ENCODE data around the gene FAM114A1. TPM values are rescaled to one million over a fixed set of nuclear protein-coding genes. Genes with fewer than 3 reads are reported as not detected.
"Not testable (repeated sequence)": the region's sequence is repeated elsewhere in the genome, so short reads cannot be mapped to it uniquely, and the experiment has no call there.

FAM114A1 gene
- total and polyA plus RNA-seq, 2 experiments from 2014 or later, result 13.0 to 14.5 TPM

DNA sequence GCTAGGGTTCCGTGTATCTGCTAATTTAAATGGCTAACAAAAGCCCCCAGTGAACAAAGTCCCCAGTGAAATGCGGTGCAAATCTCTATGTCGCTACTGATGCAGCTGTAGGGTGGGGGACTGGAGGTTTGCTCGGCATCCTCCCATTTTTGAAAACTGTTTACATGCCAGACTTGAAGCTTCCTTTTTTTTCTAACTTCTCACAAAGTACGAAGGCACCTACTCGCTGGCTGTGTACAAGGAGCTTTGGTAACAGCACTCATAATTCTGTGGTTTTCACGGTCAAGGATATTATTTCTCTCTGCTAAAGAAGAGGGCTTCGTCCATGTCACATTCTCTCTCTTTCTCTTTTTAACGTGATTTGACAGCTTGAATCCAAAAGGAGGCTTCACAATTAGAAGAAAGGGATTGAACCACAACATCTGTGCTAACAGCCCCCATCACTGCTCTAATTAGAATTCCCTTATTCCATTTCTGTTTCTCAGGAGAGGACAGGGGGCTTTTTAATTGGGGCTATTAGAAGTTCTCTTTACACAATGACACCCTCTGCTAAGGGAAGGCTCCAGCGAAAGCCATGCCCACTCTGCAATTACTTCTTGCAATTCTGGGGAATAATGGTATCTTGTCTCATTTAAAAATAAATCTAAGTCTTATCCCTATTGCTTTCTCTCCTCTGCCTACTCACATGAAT lies 117.9 kb downstream of the FAM114A1 start (continued):
- TF ChIP-seq, protein P1, sequence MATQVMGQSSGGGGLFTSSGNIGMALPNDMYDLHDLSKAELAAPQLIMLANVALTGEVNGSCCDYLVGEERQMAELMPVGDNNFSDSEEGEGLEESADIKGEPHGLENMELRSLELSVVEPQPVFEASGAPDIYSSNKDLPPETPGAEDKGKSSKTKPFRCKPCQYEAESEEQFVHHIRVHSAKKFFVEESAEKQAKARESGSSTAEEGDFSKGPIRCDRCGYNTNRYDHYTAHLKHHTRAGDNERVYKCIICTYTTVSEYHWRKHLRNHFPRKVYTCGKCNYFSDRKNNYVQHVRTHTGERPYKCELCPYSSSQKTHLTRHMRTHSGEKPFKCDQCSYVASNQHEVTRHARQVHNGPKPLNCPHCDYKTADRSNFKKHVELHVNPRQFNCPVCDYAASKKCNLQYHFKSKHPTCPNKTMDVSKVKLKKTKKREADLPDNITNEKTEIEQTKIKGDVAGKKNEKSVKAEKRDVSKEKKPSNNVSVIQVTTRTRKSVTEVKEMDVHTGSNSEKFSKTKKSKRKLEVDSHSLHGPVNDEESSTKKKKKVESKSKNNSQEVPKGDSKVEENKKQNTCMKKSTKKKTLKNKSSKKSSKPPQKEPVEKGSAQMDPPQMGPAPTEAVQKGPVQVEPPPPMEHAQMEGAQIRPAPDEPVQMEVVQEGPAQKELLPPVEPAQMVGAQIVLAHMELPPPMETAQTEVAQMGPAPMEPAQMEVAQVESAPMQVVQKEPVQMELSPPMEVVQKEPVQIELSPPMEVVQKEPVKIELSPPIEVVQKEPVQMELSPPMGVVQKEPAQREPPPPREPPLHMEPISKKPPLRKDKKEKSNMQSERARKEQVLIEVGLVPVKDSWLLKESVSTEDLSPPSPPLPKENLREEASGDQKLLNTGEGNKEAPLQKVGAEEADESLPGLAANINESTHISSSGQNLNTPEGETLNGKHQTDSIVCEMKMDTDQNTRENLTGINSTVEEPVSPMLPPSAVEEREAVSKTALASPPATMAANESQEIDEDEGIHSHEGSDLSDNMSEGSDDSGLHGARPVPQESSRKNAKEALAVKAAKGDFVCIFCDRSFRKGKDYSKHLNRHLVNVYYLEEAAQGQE (IDR thresholded peaks at IDR 0.05; ENCODE audit: unreplicated experiment), result no peak
- TF ChIP-seq POLR2AphosphoS5 (IDR thresholded peaks at IDR 0.05; ENCODE audit: low read depth), result no peak
- no peak for TF ChIP-seq ZNF331 (CRISPR knock-in tag; IDR thresholded peaks at IDR 0.05; ENCODE audit: low read depth)

DNA sequence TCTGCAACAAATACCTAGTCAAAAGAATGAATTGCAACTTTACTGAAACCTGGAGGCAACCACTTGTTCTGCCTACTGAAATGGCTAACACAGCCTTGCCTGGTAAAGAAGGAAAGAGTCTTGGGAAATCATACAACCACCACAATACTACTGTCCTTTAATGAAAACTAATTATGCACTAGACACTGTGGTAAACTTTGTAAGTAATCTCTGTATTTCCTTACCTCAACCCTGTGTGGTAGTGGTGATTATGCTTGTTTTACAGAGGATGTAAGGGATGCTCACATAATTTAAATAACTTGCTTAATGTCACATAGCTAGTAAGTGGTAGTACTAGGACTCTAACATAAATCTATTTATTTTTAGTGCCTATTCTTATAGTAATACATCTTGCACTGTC lies 119.9 kb downstream of the FAM114A1 start:
- Histone ChIP-seq H3K4me2 (no peak overlapping the region), H3K4me1 (ENCODE audit: insufficient read depth) (no peaks in the 10 kb centered on the region; the same call in 1 of the 2 replicates), H3K4me3 (no peak overlapping the region), H3K9me2 (ENCODE audit: insufficient read depth) (no peaks in the 10 kb centered on the region), H3K79me2 (replicated peaks; ENCODE audit: insufficient read depth) (no peaks in the 10 kb centered on the region), H2AFZ (no peak overlapping the region), H3K27ac (ENCODE audit: low read depth) (no peak overlapping the region), H4K20me1 (replicated peaks; ENCODE audit: insufficient read depth) (no peaks in the 10 kb centered on the region), H3F3A (replicated peaks; ENCODE audit: low read depth) (no peaks in the 10 kb centered on the region), H3K27me3 (ENCODE audit: insufficient read depth) (no peaks in the 10 kb centered on the region), H3K36me3 (ENCODE audit: insufficient read depth) (no peaks in the 10 kb centered on the region)
- no peaks in the 10 kb centered on the region for H3K36me3 Mint-ChIP-seq (ENCODE audit: low read depth)
- H3K9me3 Mint-ChIP-seq, result no peaks in the 10 kb centered on the region
- H3K4me1 Mint-ChIP-seq, result peaks cover 14% of the 10 kb centered on the region
- TF ChIP-seq POLR2AphosphoS5 (IDR thresholded peaks at IDR 0.05; ENCODE audit: low read depth), result no peak
- TF ChIP-seq ZNF331 (CRISPR knock-in tag; IDR thresholded peaks at IDR 0.05; ENCODE audit: low read depth), result no peak
- no peak for TF ChIP-seq JUNB (IDR thresholded peaks at IDR 0.05; ENCODE audit: unreplicated experiment)
- TF ChIP-seq EZH2phosphoT487 (IDR thresholded peaks at IDR 0.05; ENCODE audit: unreplicated experiment), result no peak
- TF ChIP-seq EZH2 (IDR thresholded peaks at IDR 0.05; ENCODE audit: low read depth, unreplicated experiment), result no peak
- no peak for TF ChIP-seq CTCF (conservative IDR thresholded peaks at IDR 0.05; ENCODE audit: low read depth in 2 of 2)
- TF ChIP-seq, protein P1 (IDR thresholded peaks at IDR 0.05; ENCODE audit: unreplicated experiment), result no peak
- no peak for TF ChIP-seq STAT1 (IDR thresholded peaks at IDR 0.05; ENCODE audit: unreplicated experiment)
- TF ChIP-seq, protein P2, sequence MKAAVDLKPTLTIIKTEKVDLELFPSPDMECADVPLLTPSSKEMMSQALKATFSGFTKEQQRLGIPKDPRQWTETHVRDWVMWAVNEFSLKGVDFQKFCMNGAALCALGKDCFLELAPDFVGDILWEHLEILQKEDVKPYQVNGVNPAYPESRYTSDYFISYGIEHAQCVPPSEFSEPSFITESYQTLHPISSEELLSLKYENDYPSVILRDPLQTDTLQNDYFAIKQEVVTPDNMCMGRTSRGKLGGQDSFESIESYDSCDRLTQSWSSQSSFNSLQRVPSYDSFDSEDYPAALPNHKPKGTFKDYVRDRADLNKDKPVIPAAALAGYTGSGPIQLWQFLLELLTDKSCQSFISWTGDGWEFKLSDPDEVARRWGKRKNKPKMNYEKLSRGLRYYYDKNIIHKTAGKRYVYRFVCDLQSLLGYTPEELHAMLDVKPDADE (IDR thresholded peaks at IDR 0.05), result no peak
- no peak for TF ChIP-seq CREB1 (CRISPR knock-in tag; IDR thresholded peaks at IDR 0.05; ENCODE audit: low read depth)
- H3K4me3 Mint-ChIP-seq, result no peak overlapping the region
- H3K27me3 Mint-ChIP-seq (ENCODE audit: insufficient read depth, low read depth, poor library complexity), result peaks cover 8% of the 10 kb centered on the region
- no peak overlapping the region for H3K27ac Mint-ChIP-seq
- no peak for ATAC-seq
- DNase-seq (ENCODE audit: low spot score), result no peak

- H3K36me3 Mint-ChIP-seq (ENCODE audit: low read depth), result not testable (repeated sequence)
These were observed 120.7 kb downstream of the FAM114A1 start for GRCh38 chr4:38988353-38988752.

More at GRCh38 chr4:38988353-38988752, 120.7 kb downstream of the FAM114A1 start:
- H3K4me2 ChIP-seq; DNase-seq (ENCODE audit: low spot score); H3K4me1 ChIP-seq (ENCODE audit: insufficient read depth); H3K27ac ChIP-seq (ENCODE audit: low read depth); ATAC-seq; H3K27me3 Mint-ChIP-seq (ENCODE audit: insufficient read depth, low read depth, poor library complexity); H3K79me2 ChIP-seq (replicated peaks; ENCODE audit: insufficient read depth); H3K36me3 ChIP-seq (ENCODE audit: insufficient read depth); H3K27ac Mint-ChIP-seq; H3K4me3 ChIP-seq; H3F3A ChIP-seq (replicated peaks; ENCODE audit: low read depth); H4K20me1 ChIP-seq (replicated peaks; ENCODE audit: insufficient read depth); H3K27me3 ChIP-seq (ENCODE audit: insufficient read depth); H3K9me3 Mint-ChIP-seq; H3K9me2 ChIP-seq (ENCODE audit: insufficient read depth); H3K4me3 Mint-ChIP-seq: not testable (repeated sequence)
- peaks cover 12% of the 10 kb centered on the region for H3K4me1 Mint-ChIP-seq
- peak overlapping the region; percentile 63; the same call in 1 of the 2 replicates for H2AFZ ChIP-seq

All from GM23338 (cell line).